Fibroblast of lung (primary cell): Measurements from ENCODE around the gene GABRB3.

Experiments used
- CTCF ChIP-seq, 2 donors: IDR thresholded peaks in 1 of 2; conservative IDR thresholded peaks in 1 of 2; 1 replicate in 1 of 2; 2 replicates in 1 of 2; pipeline ENCODE4 v1.5.1; 2011 to 2012; ENCODE audit warnings: low read length in 2 of 2, control low read depth in 1 of 2, inconsistent platforms in 1 of 2, low read depth in 1 of 2, mild to moderate bottlenecking in 1 of 2
- EZH2 ChIP-seq: IDR thresholded peaks from 2 replicates; pipeline ENCODE4 v1.5.1; 2012; ENCODE audit warnings: low read length, control low read depth, mild to moderate bottlenecking; ENCODE audit errors: missing control alignments

GRCh38 chr15:26582840-26583239, 190.0 kb downstream of the GABRB3 start:
- no peak for TF ChIP-seq CTCF (conservative IDR thresholded peaks at IDR 0.05 in 1 of 2, IDR thresholded peaks at IDR 0.05 in 1 of 2; ENCODE audit: low read depth in 1 of 2, low read length in 2 of 2)
- TF ChIP-seq EZH2: no peak
